ENCODE data around the gene CORO7.

The CORO7 gene

GRCh38 chr16:4393240-4393600 lies 23.2 kb downstream of the CORO7 start:
- no peak overlapping the region for H3K4me3 ChIP-seq (replicated peaks; ENCODE audit: low read depth, low read length)
- H3K36me3 ChIP-seq (ENCODE audit: control insufficient read depth, insufficient read depth, low read length): peaks cover 32% of the 10 kb centered on the region
- TF ChIP-seq CTCF (IDR thresholded peaks at IDR 0.05; ENCODE audit: insufficient read depth, low read length, poor library complexity, severe bottlenecking): no peak
- no peak for DNase-seq (ENCODE audit: extremely low read depth, insufficient read length)
- no peaks in the 10 kb centered on the region for H3K27me3 ChIP-seq (replicated peaks; ENCODE audit: control insufficient read depth, insufficient read depth, low read length)

GRCh38 chr16:4392382-4393239 lies 23.8 kb downstream of the CORO7 start:
- no peak overlapping the region for H3K4me3 ChIP-seq (replicated peaks; ENCODE audit: low read depth, low read length)
- no peaks in the 10 kb centered on the region for H3K27me3 ChIP-seq (replicated peaks; ENCODE audit: control insufficient read depth, insufficient read depth, low read length)
- peaks cover 33% of the 10 kb centered on the region for H3K36me3 ChIP-seq (ENCODE audit: control insufficient read depth, insufficient read depth, low read length)
- TF ChIP-seq CTCF (IDR thresholded peaks at IDR 0.05; ENCODE audit: insufficient read depth, low read length, poor library complexity, severe bottlenecking): no peak
- no peak for DNase-seq (ENCODE audit: extremely low read depth, insufficient read length)

- Histone ChIP-seq H3K36me3 (ENCODE audit: control insufficient read depth, insufficient read depth, low read length) (peaks cover 35% of the 10 kb centered on the region), H3K27me3 (replicated peaks; ENCODE audit: control insufficient read depth, insufficient read depth, low read length) (no peaks in the 10 kb centered on the region), H3K4me3 (replicated peaks; ENCODE audit: low read depth, low read length) (no peak overlapping the region)
- DNase-seq (ENCODE audit: extremely low read depth, insufficient read length): no peak
- TF ChIP-seq CTCF (IDR thresholded peaks at IDR 0.05; ENCODE audit: insufficient read depth, low read length, poor library complexity, severe bottlenecking): no peak
Measured at GRCh38 chr16:4391631-4392381, 24.6 kb downstream of the CORO7 start.

GRCh38 chr16:4390266-4391260 lies 25.8 kb downstream of the CORO7 start:
- no peak for DNase-seq (ENCODE audit: extremely low read depth, insufficient read length)
- Histone ChIP-seq H3K27me3 (replicated peaks; ENCODE audit: control insufficient read depth, insufficient read depth, low read length) (no peaks in the 10 kb centered on the region), H3K4me3 (replicated peaks; ENCODE audit: low read depth, low read length) (no peak overlapping the region), H3K36me3 (ENCODE audit: control insufficient read depth, insufficient read depth, low read length) (peaks cover 45% of the 10 kb centered on the region)
- TF ChIP-seq CTCF (IDR thresholded peaks at IDR 0.05; ENCODE audit: insufficient read depth, low read length, poor library complexity, severe bottlenecking): no peak

Measured in GM06990 (cell line).